Ascending aorta (tissue), 2 donors: ENCODE results near the gene ZNF100. TPM values are rescaled to one million over a fixed set of nuclear protein-coding genes. Genes with fewer than 3 reads are reported as not detected.
"Not testable (repeated sequence)": the region's sequence is repeated elsewhere in the genome, so short reads cannot be mapped to it uniquely, and the experiment has no call there.

Source experiments
- DNase-seq, 2 donors: peaks; one replicate each; pipeline ENCODE4 v3.0.0-alpha.2; 2019; ENCODE audit warnings: low spot score in 2 of 2
- H3K27ac ChIP-seq, 2 donors: fragments of 200-600 bp; sonication (generic); one replicate each; pipeline ENCODE4 v1.5.1; 2016 to 2017; ENCODE audit warnings: mild to moderate bottlenecking in 1 of 2
- H3K27me3 ChIP-seq: fragments of 200-600 bp; sonication (generic); one replicate; pipeline ENCODE4 v1.5.1; 2017
- H3K36me3 ChIP-seq, 2 donors: fragments of 200-600 bp; sonication (generic); one replicate each; pipeline ENCODE4 v1.5.1; 2016
- H3K4me1 ChIP-seq, 2 donors: fragments of 200-600 bp; sonication (generic); one replicate each; pipeline ENCODE4 v1.5.1; 2016 to 2017; ENCODE audit warnings: mild to moderate bottlenecking in 1 of 2
- H3K4me3 ChIP-seq, 2 donors: fragments of 200-600 bp; sonication (generic); one replicate each; pipeline ENCODE4 v1.5.1; 2016 to 2017; ENCODE audit warnings: mild to moderate bottlenecking in 1 of 2
- H3K9me3 ChIP-seq, 2 donors: fragments of 200-600 bp; sonication (generic); one replicate each; pipeline ENCODE4 v1.5.1; 2016
- intact Hi-C: fragments of 100-400 bp; cut with DNase I; formaldehyde crosslinking; loops from one replicate; pipeline ENCODE4 v1.15.1; 2023
- total RNA-seq: library from RNA; depleted of rRNA; stranded (reverse); fragments of >200 nt; gene quantifications from one replicate; pipeline ENCODE4 v1.1.0, GENCODE V29; 2016
- TF ChIP-seq, protein P1 (sequence below), 3 experiments: fragments of 200-600 bp in 2 of 3; fragments of 450-650 bp in 1 of 3; sonication (generic) in 2 of 3; IDR thresholded peaks; one replicate each; pipeline ENCODE4 v1.5.1; 2016 to 2019; ENCODE audit warnings: antibody characterized with exemption in 3 of 3, mild to moderate bottlenecking in 1 of 3, moderate library complexity in 1 of 3

Gene ZNF100
- total RNA-seq, 1 donor from 2014 or later, result 4.2 TPM

DNA sequence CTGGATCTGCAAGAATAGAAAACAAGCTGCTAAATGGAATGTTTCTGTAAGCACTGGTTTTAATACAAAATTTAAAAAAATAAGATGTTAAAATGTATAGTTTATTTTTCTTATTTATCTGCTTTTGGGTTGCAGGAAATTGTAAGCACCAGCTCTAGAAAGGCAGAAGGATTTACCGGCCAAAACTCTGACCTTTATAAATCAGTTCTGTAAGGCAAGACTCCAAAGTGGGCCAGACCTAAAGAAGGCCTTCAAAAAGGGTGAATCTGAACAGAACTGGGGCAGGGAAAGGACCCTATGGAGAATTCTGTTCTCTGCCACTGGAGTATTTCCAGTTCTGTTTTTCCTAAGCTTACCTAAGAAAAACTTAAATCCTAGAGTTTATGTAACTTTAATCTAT lies 19.3 kb downstream of the ZNF100 start:
- no peak overlapping the region for H3K4me3 ChIP-seq

GRCh38 chr19:21740559-21740958 lies 26.8 kb downstream of the ZNF100 start:
- Histone ChIP-seq H3K36me3 (peaks cover 25 to 59% of the 10 kb centered on the region in 2 donors), H3K4me3 (no peak overlapping the region), H3K27ac (no peak overlapping the region), H3K4me1 (no peaks in the 10 kb centered on the region), H3K9me3 (peaks cover 1 to 25% of the 10 kb centered on the region in 2 donors), H3K27me3 (no peaks in the 10 kb centered on the region)
- intact Hi-C loops, result no loop called here
- DNase-seq, result no peak
- TF ChIP-seq, protein P1, sequence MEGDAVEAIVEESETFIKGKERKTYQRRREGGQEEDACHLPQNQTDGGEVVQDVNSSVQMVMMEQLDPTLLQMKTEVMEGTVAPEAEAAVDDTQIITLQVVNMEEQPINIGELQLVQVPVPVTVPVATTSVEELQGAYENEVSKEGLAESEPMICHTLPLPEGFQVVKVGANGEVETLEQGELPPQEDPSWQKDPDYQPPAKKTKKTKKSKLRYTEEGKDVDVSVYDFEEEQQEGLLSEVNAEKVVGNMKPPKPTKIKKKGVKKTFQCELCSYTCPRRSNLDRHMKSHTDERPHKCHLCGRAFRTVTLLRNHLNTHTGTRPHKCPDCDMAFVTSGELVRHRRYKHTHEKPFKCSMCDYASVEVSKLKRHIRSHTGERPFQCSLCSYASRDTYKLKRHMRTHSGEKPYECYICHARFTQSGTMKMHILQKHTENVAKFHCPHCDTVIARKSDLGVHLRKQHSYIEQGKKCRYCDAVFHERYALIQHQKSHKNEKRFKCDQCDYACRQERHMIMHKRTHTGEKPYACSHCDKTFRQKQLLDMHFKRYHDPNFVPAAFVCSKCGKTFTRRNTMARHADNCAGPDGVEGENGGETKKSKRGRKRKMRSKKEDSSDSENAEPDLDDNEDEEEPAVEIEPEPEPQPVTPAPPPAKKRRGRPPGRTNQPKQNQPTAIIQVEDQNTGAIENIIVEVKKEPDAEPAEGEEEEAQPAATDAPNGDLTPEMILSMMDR (IDR thresholded peaks at IDR 0.05), result no peak

More for the DNA sequence above, 19.3 kb downstream of the ZNF100 start:
- Histone ChIP-seq H3K27me3 (no peaks in the 10 kb centered on the region), H3K9me3 (no peaks in the 10 kb centered on the region), H3K4me1 (no peaks in the 10 kb centered on the region), H3K27ac (no peak overlapping the region), H3K36me3 (peaks cover 17 to 34% of the 10 kb centered on the region in 2 donors)
- TF ChIP-seq, protein P1 (IDR thresholded peaks at IDR 0.05), result no peak
- DNase-seq, result no peak
- intact Hi-C loops, result no loop called here

DNA sequence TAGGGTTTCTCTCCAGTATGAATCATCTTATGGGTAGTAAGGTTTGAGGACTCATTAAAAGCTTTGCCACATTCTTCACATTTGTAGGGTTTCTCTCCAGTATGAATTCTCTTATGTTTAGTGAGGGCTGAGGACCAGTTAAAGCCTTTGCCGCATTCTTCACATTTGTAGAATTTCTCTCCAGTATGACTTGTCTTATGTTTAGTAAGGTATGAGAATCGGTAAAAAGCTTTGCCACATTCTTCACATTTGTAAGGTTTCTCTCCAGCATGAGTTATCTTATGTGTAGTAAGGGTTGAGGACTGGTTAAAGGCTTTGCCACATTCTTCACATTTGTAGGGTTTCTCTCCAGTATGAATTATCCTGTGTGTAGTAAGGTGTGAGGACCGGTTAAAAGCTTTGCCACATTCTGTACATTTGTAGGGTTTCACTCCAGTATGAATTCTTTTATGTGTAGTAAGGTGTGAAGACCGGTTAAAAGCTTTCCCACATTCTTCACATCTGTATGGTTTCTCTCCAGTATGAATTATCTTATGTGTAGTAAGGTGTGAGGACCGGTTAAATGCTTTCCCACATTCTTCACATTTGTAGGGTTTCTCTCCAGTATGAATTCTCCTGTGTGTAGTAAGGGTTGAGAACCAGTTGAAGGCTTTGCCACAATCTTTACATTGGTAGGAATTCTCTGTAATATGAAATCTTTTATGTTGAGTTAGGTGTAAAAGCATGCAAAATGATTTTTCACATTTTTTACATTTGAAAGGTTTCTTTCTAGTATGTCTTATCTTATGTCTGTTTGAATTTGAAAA lies 40.2 kb downstream of the ZNF100 start:
- H3K27me3 ChIP-seq, H3K27ac ChIP-seq, intact Hi-C loops, H3K4me3 ChIP-seq, H3K4me1 ChIP-seq, DNase-seq: not testable (repeated sequence)
- H3K36me3 ChIP-seq, result peaks cover 28 to 42% of the 10 kb centered on the region in 2 donors
- peaks cover 40 to 91% of the 10 kb centered on the region in 2 donors for H3K9me3 ChIP-seq

DNA sequence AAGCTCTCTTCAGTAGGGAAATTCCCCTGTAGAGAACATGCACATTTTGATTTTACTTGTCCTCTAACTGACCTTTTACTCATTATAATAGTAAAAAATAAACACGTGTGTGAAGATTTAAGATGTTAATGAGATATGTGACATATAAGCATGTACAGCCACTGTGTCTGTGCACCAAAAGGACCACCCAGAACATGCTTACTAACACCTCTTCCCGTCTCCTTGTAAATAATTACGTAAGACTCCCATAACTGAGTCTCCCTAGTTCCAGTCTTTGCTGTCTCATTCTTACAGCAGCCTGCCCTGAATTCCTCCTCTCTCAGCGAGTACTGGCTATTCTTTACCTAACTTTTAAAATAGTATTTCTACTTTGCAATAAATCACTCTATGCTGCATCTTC lies 53.6 kb downstream of the ZNF100 start:
- no peaks in the 10 kb centered on the region for H3K27me3 ChIP-seq
- no peaks in the 10 kb centered on the region for H3K4me1 ChIP-seq
- TF ChIP-seq, protein P1 (IDR thresholded peaks at IDR 0.05), result no peak

GRCh38 chr19:21709464-21709863 lies 57.9 kb downstream of the ZNF100 start:
- H3K4me1 ChIP-seq, result no peaks in the 10 kb centered on the region
- no peaks in the 10 kb centered on the region for H3K36me3 ChIP-seq
- no peak overlapping the region for H3K4me3 ChIP-seq
- H3K9me3 ChIP-seq, result no peaks in the 10 kb centered on the region
- H3K27ac ChIP-seq, result no peak overlapping the region
- H3K27me3 ChIP-seq, result no peaks in the 10 kb centered on the region
- DNase-seq, result no peak
- intact Hi-C loops, result no loop called here
- TF ChIP-seq, protein P1 (IDR thresholded peaks at IDR 0.05), result no peak

More for the DNA sequence above, 53.6 kb downstream of the ZNF100 start:
- peaks cover 0 to 21% of the 10 kb centered on the region in 2 donors for H3K9me3 ChIP-seq
- no peak overlapping the region for H3K27ac ChIP-seq
- intact Hi-C loops, result no loop called here
- H3K36me3 ChIP-seq, result no peaks in the 10 kb centered on the region
- no peak for DNase-seq
- H3K4me3 ChIP-seq, result no peak overlapping the region

DNA sequence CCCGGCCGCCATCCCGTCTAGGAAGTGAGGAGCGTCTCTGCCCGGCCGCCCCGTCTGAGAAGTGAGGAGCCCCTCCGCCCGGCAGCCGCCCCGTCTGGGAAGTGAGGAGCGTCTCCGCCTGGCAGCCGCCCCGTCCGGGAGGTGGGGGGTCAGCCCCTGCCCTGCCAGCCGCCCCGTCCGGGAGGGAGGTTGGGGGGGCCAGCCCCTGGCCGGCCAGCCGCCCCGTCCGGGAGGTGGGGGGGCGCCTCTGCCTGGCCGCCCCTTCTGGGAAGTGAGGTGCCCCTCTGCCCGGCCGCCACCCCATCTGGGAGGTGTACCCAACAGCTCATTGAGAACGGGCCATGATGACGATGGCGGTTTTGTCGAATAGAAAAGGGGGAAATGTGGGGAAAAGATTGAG lies 59.5 kb downstream of the ZNF100 start:
- DNase-seq, H3K4me3 ChIP-seq, H3K36me3 ChIP-seq, H3K4me1 ChIP-seq, H3K27ac ChIP-seq, H3K27me3 ChIP-seq, intact Hi-C loops, H3K9me3 ChIP-seq: not testable (repeated sequence)
